ENCODE measurements around the gene RTN4. TPM values are rescaled to one million over a fixed set of nuclear protein-coding genes. Genes with fewer than 3 reads are reported as not detected.

Gene RTN4
- polyA plus RNA-seq, 3 donors: 111 to 163 (median 158) TPM

GRCh38 chr2:54952425-54952824 lies 97.8 kb downstream of the RTN4 start:
- H3K36me3 Mint-ChIP-seq: no peaks in the 10 kb centered on the region
- Histone ChIP-seq H3K4me3 (replicated peaks in 1 of 3; ENCODE audit: low read depth in 2 of 3, low read length in 3 of 3) (no peak overlapping the region), H3K4me2 (replicated peaks; ENCODE audit: extremely low read depth, low read length, poor library complexity, severe bottlenecking) (no peak overlapping the region), H3K9me3 (replicated peaks in 1 of 2; ENCODE audit: control insufficient read depth in 1 of 2, insufficient read depth in 1 of 2, low read length in 2 of 2) (no peaks in the 10 kb centered on the region), H3K27ac (ENCODE audit: low read depth in 1 of 2, low read length in 2 of 2) (no peak overlapping the region), H2AFZ (ENCODE audit: insufficient read depth, low read depth, low read length, poor library complexity, severe bottlenecking) (no peak overlapping the region), H3K36me3 (replicated peaks in 1 of 2; ENCODE audit: control insufficient read depth in 1 of 2, insufficient read depth in 2 of 2, low read length in 2 of 2) (no peaks in the 10 kb centered on the region), H3K4me1 (ENCODE audit: control insufficient read depth in 1 of 2, insufficient read depth in 2 of 2, low read length in 2 of 2) (peaks cover 7 to 12% of the 10 kb centered on the region in 2 donors), H3K27me3 (ENCODE audit: control insufficient read depth in 2 of 2, insufficient read depth in 2 of 2, low read length in 2 of 2) (no peaks in the 10 kb centered on the region), H3K79me2 (ENCODE audit: insufficient read depth, low read length) (no peaks in the 10 kb centered on the region), H4K20me1 (ENCODE audit: insufficient read depth, low read length) (no peaks in the 10 kb centered on the region), H3K9ac (ENCODE audit: insufficient read depth, low read length, poor library complexity, severe bottlenecking) (peak overlapping the region; percentile 5)
- TF ChIP-seq CTCF (IDR thresholded peaks at IDR 0.05): no peak
- H3K9me3 Mint-ChIP-seq: no peaks in the 10 kb centered on the region
- H3K27me3 Mint-ChIP-seq (ENCODE audit: low read depth in 3 of 3): peaks cover 0 to 2% (median 1%) of the 10 kb centered on the region in 3 donors
- intact Hi-C loops (cut with micrococcal nuclease): no loop called here
- no peak overlapping the region for H3K27ac Mint-ChIP-seq
- 100% methylated on average over 1 of the region's 5 CpGs for WGBS (ENCODE audit: insufficient coverage)
- H3K4me1 Mint-ChIP-seq: peaks cover 17% of the 10 kb centered on the region
- DNase-seq: no peak
- H3K4me3 Mint-ChIP-seq: no peak overlapping the region

GRCh38 chr2:54950811-54951210 lies 99.4 kb downstream of the RTN4 start:
- H3K9me3 Mint-ChIP-seq: peaks cover 0 to 2% (median 0%) of the 10 kb centered on the region in 7 donors
- no peak overlapping the region for H3K27ac Mint-ChIP-seq
- H3K36me3 ChIP-seq (replicated peaks in 1 of 2; ENCODE audit: control insufficient read depth in 1 of 2, insufficient read depth in 2 of 2, low read length in 2 of 2): no peaks in the 10 kb centered on the region
- no peaks in the 10 kb centered on the region for H3K36me3 Mint-ChIP-seq
- H2AFZ ChIP-seq (ENCODE audit: insufficient read depth, low read depth, low read length, poor library complexity, severe bottlenecking): no peak overlapping the region
- no peak overlapping the region for H3K4me3 ChIP-seq (replicated peaks in 1 of 3; ENCODE audit: low read depth in 2 of 3, low read length in 3 of 3)
- H3K27me3 ChIP-seq (ENCODE audit: control insufficient read depth in 2 of 2, insufficient read depth in 2 of 2, low read length in 2 of 2): no peaks in the 10 kb centered on the region
- TF ChIP-seq CTCF (IDR thresholded peaks at IDR 0.05): no peak
- no peak overlapping the region for H3K9ac ChIP-seq (ENCODE audit: insufficient read depth, low read length, poor library complexity, severe bottlenecking)
- no peaks in the 10 kb centered on the region for H3K79me2 ChIP-seq (ENCODE audit: insufficient read depth, low read length)
- peaks cover 0 to 2% (median 1%) of the 10 kb centered on the region in 3 donors for H3K27me3 Mint-ChIP-seq (ENCODE audit: low read depth in 3 of 3)
- H3K4me3 Mint-ChIP-seq: no peak overlapping the region
- DNase-seq: no peak
- no peak overlapping the region for H3K27ac ChIP-seq (ENCODE audit: low read depth in 1 of 2, low read length in 2 of 2)
- intact Hi-C loops (cut with micrococcal nuclease): no loop called here
- no peak overlapping the region for H3K4me2 ChIP-seq (replicated peaks; ENCODE audit: extremely low read depth, low read length, poor library complexity, severe bottlenecking)
- H3K4me1 ChIP-seq (ENCODE audit: control insufficient read depth in 1 of 2, insufficient read depth in 2 of 2, low read length in 2 of 2): peaks cover 7 to 12% of the 10 kb centered on the region in 2 donors
- peaks cover 15% of the 10 kb centered on the region for H3K4me1 Mint-ChIP-seq
- 100% methylated on average over 1 of the region's 3 CpGs for WGBS (ENCODE audit: insufficient coverage)
- no peaks in the 10 kb centered on the region for H4K20me1 ChIP-seq (ENCODE audit: insufficient read depth, low read length)
- H3K9me3 ChIP-seq (replicated peaks in 1 of 2; ENCODE audit: control insufficient read depth in 1 of 2, insufficient read depth in 1 of 2, low read length in 2 of 2): no peaks in the 10 kb centered on the region
